T-helper 1 cell treated with Interleukin-12 subunit alpha and Interleukin-12 subunit beta and Interleukin-4 antibody, amounts not matched to agents 30 μg/mL and 1 μg/mL, for 36 hours (primary cell): Measurements from ENCODE around the gene KLHL5.
A peak's percentile ranks its signal among the peaks of the same experiment; 100 is the strongest.
"Not testable (repeated sequence)": the region's sequence is repeated elsewhere in the genome, so short reads cannot be mapped to it uniquely, and the experiment has no call there.

Source experiments
- H3K27ac Mint-ChIP-seq: one replicate; pipeline ENCODE4 v1.8.0; 2021; ENCODE audit warnings: mild to moderate bottlenecking, mixed read lengths
- H3K27me3 Mint-ChIP-seq: one replicate; pipeline ENCODE4 v1.8.0; 2021; ENCODE audit warnings: low read depth, mixed read lengths
- H3K36me3 Mint-ChIP-seq: one replicate; pipeline ENCODE4 v1.8.0; 2021; ENCODE audit warnings: low read depth, mixed read lengths
- H3K4me1 Mint-ChIP-seq: one replicate; pipeline ENCODE4 v1.8.0; 2021; ENCODE audit warnings: low read depth, mixed read lengths
- H3K4me3 Mint-ChIP-seq: one replicate; pipeline ENCODE4 v1.8.0; 2021; ENCODE audit warnings: mild to moderate bottlenecking, moderate library complexity, mixed read lengths
- H3K9me3 Mint-ChIP-seq: one replicate; pipeline ENCODE4 v1.8.0; 2021; ENCODE audit warnings: mixed read lengths

Gene KLHL5, protein sequence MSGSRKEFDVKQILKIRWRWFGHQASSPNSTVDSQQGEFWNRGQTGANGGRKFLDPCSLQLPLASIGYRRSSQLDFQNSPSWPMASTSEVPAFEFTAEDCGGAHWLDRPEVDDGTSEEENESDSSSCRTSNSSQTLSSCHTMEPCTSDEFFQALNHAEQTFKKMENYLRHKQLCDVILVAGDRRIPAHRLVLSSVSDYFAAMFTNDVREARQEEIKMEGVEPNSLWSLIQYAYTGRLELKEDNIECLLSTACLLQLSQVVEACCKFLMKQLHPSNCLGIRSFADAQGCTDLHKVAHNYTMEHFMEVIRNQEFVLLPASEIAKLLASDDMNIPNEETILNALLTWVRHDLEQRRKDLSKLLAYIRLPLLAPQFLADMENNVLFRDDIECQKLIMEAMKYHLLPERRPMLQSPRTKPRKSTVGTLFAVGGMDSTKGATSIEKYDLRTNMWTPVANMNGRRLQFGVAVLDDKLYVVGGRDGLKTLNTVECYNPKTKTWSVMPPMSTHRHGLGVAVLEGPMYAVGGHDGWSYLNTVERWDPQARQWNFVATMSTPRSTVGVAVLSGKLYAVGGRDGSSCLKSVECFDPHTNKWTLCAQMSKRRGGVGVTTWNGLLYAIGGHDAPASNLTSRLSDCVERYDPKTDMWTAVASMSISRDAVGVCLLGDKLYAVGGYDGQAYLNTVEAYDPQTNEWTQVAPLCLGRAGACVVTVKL

DNA sequence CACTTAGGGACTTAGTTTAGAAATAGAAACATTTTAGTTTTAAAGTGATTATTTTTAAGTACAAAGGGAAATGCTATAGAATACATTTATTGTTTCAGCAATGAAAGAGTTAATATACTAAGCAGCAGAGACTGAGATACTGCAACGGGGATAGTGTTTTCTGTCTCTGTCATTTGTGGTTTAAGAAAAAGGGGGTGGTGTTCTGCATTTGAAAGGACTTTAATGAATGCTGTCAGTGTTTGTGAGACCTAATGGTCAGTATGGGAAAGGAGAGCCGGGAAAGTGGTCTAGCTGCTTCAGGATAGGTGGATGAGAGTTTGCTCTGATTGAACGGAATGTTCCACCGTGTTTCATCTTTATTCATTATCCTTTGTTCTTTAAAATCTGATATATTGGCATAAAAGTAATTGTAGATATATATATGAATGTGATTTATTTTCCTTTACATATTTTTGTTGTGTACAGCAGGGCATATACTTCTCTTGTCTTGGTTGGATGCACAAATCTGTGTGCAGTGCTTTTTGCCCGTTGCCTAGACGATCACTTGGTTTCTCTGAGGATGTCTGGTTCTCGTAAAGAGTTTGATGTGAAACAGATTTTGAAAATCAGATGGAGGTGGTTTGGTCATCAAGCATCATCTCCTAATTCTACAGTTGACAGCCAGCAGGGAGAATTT is at the start of gene KLHL5:
TSS of gene KLHL5 (plus strand) at position 139 of the 676 bp plus-strand sequence. CDS start at position 560, 421 bp downstream.
- H3K4me3 Mint-ChIP-seq, result no peak within 1 kb of the TSS
- H3K27ac Mint-ChIP-seq, result no peak within 1 kb of the TSS
- no peaks in the 10 kb centered on the region for H3K9me3 Mint-ChIP-seq
- no peaks in the 10 kb centered on the region for H3K27me3 Mint-ChIP-seq
- peaks cover 15% of the 10 kb centered on the region for H3K4me1 Mint-ChIP-seq
- peaks cover 9% of the 10 kb centered on the region for H3K36me3 Mint-ChIP-seq

DNA sequence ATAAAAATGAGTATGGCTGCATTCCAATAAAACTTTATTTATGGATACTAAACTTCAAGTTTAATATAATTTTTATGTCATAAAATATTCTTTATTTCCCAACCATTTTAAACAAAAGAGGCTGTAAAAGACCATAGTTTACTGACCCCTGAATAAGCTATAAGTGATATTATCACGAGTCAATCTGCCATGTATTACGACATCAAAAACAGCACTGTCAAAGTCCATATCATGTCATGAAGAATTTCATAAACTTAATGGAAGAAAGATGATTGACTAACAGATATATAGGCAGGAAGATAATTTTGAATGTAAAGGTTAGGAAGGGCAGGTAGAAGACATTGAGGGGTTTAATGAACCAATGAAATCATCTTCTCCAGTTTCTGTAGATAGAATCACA is 48.0 kb upstream of the KLHL5 start:
- Mint-ChIP-seq H3K4me3 (no peak overlapping the region), H3K27ac (no peak overlapping the region), H3K36me3 (peaks cover 63% of the 10 kb centered on the region), H3K9me3 (peaks cover 38% of the 10 kb centered on the region), H3K27me3 (no peaks in the 10 kb centered on the region), H3K4me1 (peaks cover 25% of the 10 kb centered on the region)

DNA sequence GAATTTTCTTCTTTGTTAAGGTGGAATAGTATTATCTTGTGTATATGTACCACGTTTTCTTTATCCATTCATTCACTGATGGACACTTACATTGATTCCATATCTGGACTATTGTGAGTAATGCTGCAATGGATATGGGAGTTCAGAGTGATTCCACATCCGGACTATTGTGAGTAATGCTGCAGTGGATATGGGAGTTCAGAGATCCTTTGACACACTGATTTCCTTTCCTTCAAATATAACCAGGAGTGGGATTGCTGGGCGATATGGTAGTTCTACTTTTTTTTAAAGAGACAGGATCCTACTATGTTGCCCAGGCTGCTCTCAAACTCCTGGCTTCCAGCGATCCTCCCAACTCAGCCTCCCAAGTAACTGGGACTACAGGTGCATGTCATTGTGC is 41.9 kb upstream of the KLHL5 start:
- H3K27ac Mint-ChIP-seq, result no peak overlapping the region
- peaks cover 23% of the 10 kb centered on the region for H3K4me1 Mint-ChIP-seq
- H3K36me3 Mint-ChIP-seq, result peaks cover 62% of the 10 kb centered on the region
- H3K27me3 Mint-ChIP-seq, result no peaks in the 10 kb centered on the region
- H3K4me3 Mint-ChIP-seq, result no peak overlapping the region
- peaks cover 42% of the 10 kb centered on the region for H3K9me3 Mint-ChIP-seq

DNA sequence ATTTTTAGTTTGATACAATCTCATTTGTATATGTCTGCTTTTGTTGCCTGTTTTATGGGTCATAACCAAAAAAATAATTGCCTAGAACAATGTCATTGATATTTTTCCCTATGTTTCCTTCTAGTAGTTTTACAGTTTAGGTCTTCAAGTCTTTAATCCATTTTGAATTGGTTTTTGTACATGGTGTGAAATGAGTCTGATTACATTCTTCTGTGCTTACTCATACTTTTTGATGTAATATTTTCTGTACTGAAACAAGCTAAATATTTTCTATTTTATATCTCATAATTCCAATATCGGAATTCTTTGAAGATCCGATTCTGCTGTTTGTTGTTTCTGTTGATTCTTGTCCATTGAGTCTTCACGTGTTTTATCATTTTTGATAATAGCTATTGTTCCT is 40.4 kb upstream of the KLHL5 start:
- Mint-ChIP-seq H3K36me3 (peaks cover 58% of the 10 kb centered on the region), H3K4me1 (peaks cover 28% of the 10 kb centered on the region), H3K9me3 (peaks cover 29% of the 10 kb centered on the region), H3K27me3 (no peaks in the 10 kb centered on the region), H3K4me3 (no peak overlapping the region), H3K27ac (no peak overlapping the region)

DNA sequence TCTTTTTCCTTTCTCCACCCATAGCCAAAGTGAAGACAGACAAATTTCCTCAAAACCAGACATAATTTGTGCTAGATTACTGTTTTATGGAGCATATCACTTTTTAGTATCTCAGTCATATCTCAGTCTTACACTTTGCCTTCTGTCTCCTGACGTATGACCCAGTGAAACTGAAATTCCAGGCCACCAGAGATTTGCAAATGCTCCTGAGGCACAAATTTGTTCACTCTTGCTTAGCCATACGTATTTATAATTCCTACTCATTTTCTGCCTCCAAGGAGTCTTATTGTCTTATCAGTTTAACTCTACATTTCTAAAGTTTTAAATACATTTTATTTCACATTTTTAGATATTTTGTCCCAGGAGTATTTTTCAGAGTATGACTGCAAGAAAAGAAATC is 39.8 kb upstream of the KLHL5 start:
- H3K27me3 Mint-ChIP-seq, result no peaks in the 10 kb centered on the region
- peaks cover 27% of the 10 kb centered on the region for H3K4me1 Mint-ChIP-seq
- peaks cover 27% of the 10 kb centered on the region for H3K9me3 Mint-ChIP-seq
- H3K4me3 Mint-ChIP-seq, result no peak overlapping the region
- H3K36me3 Mint-ChIP-seq, result peaks cover 55% of the 10 kb centered on the region
- no peak overlapping the region for H3K27ac Mint-ChIP-seq

DNA sequence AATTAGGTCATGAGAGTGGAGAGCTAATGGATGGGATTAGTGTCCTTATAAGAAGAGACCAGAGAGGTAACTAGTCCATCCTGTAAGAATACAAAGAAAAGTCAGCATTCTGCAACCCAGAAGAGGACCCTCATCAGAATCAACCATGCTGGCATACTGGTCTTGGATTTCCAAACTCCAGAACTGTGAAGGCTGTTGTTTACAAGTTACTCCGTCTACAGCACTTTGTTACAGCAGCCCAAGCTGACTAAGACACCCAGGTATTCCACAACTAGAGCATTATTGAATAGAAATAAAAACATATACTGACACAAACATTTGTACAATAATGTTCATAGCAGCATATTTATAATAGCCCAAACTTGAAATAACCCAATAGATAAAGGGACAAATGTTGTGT is 39.0 kb upstream of the KLHL5 start:
- Mint-ChIP-seq H3K27ac (no peak overlapping the region), H3K4me1 (peaks cover 28% of the 10 kb centered on the region), H3K36me3 (peaks cover 50% of the 10 kb centered on the region), H3K9me3 (peaks cover 21% of the 10 kb centered on the region), H3K4me3 (no peak overlapping the region), H3K27me3 (no peaks in the 10 kb centered on the region)

DNA sequence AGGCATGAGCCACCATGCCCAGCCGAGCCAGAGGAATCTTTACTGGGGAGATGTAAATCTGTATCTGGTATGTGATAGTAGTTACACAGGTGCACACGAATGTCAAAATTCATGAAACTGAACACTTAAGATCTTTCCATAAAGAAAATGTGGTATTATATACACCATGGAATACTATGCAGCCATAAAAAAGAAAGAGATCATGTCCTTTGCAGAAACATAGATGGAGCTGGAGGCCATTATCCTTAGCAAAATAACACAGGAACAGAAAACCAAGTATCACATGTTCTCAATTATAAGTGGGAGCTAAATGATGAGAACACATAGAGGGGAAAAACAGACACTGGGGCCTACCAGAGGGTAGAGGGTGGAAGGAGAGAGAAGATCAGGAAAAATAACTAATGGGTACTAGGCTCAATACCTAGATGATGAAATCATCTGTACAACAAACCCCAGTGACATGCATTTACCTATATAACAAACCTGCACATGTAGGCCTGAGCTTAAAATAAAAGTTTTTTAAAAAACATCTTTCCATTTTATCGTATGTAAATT is 37.6 kb upstream of the KLHL5 start:
- H3K27me3 Mint-ChIP-seq, result no peaks in the 10 kb centered on the region
- peaks cover 14% of the 10 kb centered on the region for H3K9me3 Mint-ChIP-seq
- H3K36me3 Mint-ChIP-seq, result peaks cover 45% of the 10 kb centered on the region
- H3K4me3 Mint-ChIP-seq, result no peak overlapping the region
- H3K27ac Mint-ChIP-seq, result no peak overlapping the region
- peaks cover 31% of the 10 kb centered on the region for H3K4me1 Mint-ChIP-seq

DNA sequence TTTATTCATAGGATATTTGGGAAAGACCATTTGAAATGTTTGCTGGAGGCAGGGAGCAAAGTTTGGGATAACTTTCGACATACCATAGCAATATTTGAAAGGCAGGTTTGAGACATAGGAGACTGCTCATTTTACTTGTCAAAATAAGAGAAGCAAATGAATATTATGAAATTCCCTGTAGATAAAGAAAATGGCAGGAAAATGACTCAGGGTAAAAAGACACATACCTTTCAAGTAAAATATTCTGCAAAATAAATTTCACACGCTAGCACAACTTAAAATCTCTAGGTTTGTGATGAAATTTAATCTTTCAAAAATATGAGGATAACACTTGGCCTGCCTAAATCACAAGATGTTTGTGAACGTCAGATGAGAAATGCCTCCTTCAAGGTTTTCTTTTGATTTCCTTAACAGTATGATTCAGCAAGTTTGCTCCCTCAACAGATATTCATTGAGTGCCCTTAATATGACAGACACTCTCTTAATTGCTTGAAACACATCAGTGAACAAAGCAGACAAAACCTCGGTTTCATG is 36.4 kb upstream of the KLHL5 start:
- H3K27ac Mint-ChIP-seq, result no peak overlapping the region
- peaks cover 32% of the 10 kb centered on the region for H3K4me1 Mint-ChIP-seq
- H3K36me3 Mint-ChIP-seq, result peaks cover 43% of the 10 kb centered on the region
- peaks cover 14% of the 10 kb centered on the region for H3K9me3 Mint-ChIP-seq
- no peak overlapping the region for H3K4me3 Mint-ChIP-seq
- H3K27me3 Mint-ChIP-seq, result no peaks in the 10 kb centered on the region

DNA sequence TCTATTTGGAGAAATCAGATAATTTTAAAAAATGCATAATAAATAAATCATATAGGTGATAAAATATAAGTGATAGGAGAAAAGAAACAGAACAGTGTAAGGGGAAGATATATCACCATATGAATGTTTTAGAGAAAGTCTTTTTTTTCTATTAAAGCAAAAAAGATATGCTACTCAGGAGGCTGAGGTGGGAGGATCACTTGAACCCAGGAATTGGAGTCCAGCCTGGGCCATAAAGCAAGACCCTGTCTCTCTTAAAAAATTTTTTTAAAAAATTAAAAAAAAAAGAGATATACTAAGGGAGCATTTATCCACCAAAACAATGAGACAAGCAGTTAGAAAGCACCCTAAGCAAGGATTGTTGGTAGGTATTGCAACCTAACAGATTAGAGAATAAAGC is 35.9 kb upstream of the KLHL5 start:
- H3K27me3 Mint-ChIP-seq, result no peaks in the 10 kb centered on the region
- no peak overlapping the region for H3K4me3 Mint-ChIP-seq
- H3K9me3 Mint-ChIP-seq, result peaks cover 14% of the 10 kb centered on the region
- H3K4me1 Mint-ChIP-seq, result peaks cover 32% of the 10 kb centered on the region
- peaks cover 43% of the 10 kb centered on the region for H3K36me3 Mint-ChIP-seq
- no peak overlapping the region for H3K27ac Mint-ChIP-seq

DNA sequence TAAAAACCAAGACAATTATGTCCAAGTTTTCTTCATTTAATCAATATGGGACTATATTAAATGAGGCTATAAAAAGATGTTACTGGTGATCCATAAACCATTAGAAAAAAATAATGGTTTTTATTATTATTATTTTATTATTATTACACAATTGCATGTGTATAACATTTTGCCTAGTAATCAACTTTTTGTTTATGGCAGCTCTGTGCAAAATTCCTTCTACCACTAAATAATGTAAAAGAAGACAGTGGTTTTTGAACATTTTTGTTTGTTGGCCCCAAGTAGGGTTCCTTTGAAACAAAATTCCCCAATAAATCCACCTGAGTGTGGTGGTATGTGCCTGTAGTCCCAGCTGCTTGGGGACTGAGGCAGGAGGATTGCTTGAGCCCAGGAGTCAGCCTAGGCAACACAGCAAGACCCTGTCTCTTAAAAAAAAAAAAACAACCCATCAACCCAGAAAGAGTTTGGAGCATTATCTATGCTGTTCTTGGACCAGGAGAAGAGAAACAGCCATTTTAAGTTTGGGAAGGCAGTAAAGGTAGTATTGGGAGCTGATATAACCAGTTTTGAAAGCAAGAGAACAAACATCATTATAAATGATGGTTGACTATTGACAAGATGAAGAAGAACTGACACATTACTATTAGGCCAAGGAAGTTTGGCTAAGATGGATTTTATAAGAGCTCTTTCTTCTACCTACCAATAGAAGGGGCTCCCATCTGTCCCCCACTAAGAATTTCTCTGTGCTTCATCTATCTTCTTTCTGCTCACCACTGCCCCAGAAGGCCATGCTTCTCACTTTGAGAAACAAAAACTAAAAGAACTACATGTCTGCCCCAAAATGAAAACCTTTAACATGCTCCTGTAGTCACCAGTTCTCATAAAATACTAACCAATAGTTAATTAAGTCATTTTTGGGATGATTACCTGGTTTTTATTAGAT is 32.0 kb upstream of the KLHL5 start:
- no peaks in the 10 kb centered on the region for H3K9me3 Mint-ChIP-seq
- H3K4me1 Mint-ChIP-seq, result peaks cover 34% of the 10 kb centered on the region
- no peaks in the 10 kb centered on the region for H3K27me3 Mint-ChIP-seq
- H3K36me3 Mint-ChIP-seq, result peaks cover 23% of the 10 kb centered on the region
- peak overlapping the region; percentile 80 for H3K27ac Mint-ChIP-seq
- peak overlapping the region; percentile 82 for H3K4me3 Mint-ChIP-seq

DNA sequence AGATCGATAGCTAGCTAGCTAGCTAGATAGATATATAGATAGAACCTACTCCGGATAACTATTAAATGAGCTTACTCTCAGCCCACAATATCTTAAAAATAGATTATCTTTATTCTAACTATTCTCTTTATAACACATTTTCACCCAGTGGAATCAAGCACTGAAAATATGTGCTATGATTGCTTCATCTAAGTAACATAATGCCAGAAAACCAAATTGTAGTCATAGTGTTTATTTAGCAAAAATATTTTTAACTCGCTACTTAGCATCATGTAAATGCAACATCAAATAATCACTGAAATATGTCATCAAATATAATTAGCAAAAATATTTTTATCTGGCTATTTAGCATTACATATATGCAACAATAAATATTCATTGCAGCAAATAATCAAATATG is 31.3 kb upstream of the KLHL5 start:
- H3K27me3 Mint-ChIP-seq, result no peaks in the 10 kb centered on the region
- H3K27ac Mint-ChIP-seq, result peak overlapping the region; percentile 85
- H3K36me3 Mint-ChIP-seq, result peaks cover 17% of the 10 kb centered on the region
- H3K4me3 Mint-ChIP-seq, result peak overlapping the region; percentile 82
- H3K4me1 Mint-ChIP-seq, result peaks cover 33% of the 10 kb centered on the region
- H3K9me3 Mint-ChIP-seq, result no peaks in the 10 kb centered on the region

DNA sequence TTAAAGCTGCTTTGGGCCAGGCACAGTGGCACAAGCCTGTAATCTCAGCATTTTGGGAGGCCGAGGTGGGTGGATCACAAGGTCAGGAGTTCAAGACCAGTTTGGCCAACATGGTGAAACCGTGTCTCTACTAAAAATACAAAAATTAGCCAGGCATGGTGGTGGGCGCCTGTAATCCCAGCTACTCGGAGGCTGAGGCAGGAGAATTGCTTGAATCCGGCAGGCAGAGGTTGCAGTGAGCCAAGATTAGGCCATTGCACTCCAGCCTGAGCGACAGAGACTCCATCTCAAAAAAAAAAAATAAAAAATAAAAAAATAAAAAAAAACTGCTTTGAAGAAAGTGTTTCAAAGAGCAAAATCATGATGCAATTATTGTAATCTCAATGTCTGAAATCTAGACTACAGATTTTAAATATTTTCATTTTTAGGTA is 30.4 kb upstream of the KLHL5 start:
- H3K9me3 Mint-ChIP-seq, H3K27me3 Mint-ChIP-seq: not testable (repeated sequence)
- peaks cover 33% of the 10 kb centered on the region for H3K4me1 Mint-ChIP-seq
- peak overlapping the region; percentile 82 for H3K4me3 Mint-ChIP-seq
- H3K36me3 Mint-ChIP-seq, result peaks cover 14% of the 10 kb centered on the region
- H3K27ac Mint-ChIP-seq, result peak overlapping the region; percentile 85

DNA sequence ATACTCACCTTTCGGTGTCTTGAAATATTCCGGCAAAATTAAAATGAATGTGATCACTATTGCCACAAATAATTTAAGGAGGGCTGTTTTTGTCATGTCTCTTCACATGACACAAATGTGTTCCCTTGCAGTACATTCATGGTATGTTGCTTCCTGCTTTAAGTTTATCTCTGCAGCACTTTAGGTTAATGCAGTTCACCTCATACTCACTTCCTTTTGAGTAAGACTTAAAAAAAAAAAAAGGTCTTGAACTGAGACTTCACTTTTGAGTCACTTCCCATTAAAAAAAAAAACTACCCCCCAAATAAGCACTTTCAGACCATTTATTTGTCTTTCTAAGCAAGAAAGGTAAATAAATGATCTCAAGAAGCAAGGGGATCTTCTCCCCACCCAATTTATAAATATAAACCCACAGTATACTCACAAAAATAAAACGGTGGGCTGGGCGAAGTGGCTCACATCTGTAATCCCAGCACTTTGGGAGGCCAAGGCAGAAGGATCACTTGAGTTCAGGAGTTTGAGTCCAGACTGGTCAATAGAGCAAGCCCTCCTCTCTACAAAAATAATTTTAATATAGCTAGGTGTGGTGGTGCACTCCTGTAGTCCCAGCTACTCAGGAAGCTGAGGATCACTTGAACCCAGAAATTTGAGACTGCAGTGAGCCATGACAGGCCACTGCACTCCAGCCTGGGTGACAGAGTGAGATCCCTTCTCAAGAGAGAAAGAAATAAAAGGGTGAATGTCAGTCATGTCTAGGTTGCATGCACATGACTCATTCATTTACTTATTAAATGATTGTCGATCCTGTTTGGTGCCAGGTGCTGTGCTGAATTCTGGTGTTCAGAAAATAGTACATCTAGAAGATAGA is 29.6 kb upstream of the KLHL5 start, which contains the start of gene TMEM156:
TSS of gene TMEM156 (minus strand) at position 192 of the 868 bp plus-strand sequence. CDS start at position 96, 96 bp downstream.
- H3K27me3 Mint-ChIP-seq, result no peaks in the 10 kb centered on the region
- H3K4me1 Mint-ChIP-seq, result peaks cover 32% of the 10 kb centered on the region
- H3K4me3 Mint-ChIP-seq, result peak within 1 kb of the TSS; percentile 82
- peaks cover 14% of the 10 kb centered on the region for H3K36me3 Mint-ChIP-seq
- H3K27ac Mint-ChIP-seq, result peak within 1 kb of the TSS; percentile 85
- no peaks in the 10 kb centered on the region for H3K9me3 Mint-ChIP-seq
